T-cell (primary cell): ENCODE measurements around the gene BTC. TPM values are rescaled to one million over a fixed set of nuclear protein-coding genes. Genes with fewer than 3 reads are reported as not detected.
"Not testable (repeated sequence)": the region's sequence is repeated elsewhere in the genome, so short reads cannot be mapped to it uniquely, and the experiment has no call there.

Source experiments
- ATAC-seq, 4 experiments: fragments of 200-7000 bp in 3 of 4; fragments of 150-1000 bp in 1 of 4; cut with Tn5 transposase; replicated peaks in 1 of 4; 1 replicate in 3 of 4; 2 replicates in 1 of 4; pipeline ENCODE4 v1.10.0; 2021; ENCODE audit warnings: moderate library complexity in 3 of 4, mild to moderate bottlenecking in 2 of 4, moderate number of reproducible peaks in 1 of 4
- CTCF ChIA-PET, 2 donors: fragments of 300-600 bp; sonication (Branson Sonifier 250); formaldehyde crosslinking; loops; one replicate each; lab custom pipeline; 2022; ENCODE audit warnings: antibody characterized with exemption in 2 of 2; lab: Charles Lee
- POLR2A ChIA-PET, 2 donors: fragments of 300-600 bp; sonication (Branson Sonifier 250); formaldehyde crosslinking; loops; one replicate each; lab custom pipeline; 2022; ENCODE audit warnings: antibody characterized with exemption in 2 of 2; lab: Charles Lee
- DNase-seq, 35 experiments: peaks; one replicate each; pipeline versions ENCODE4 v3.0.0 to v3.0.0-alpha.2; 2013 to 2023
- H3K27ac ChIP-seq: one replicate; pipeline ENCODE4 v1.5.1; 2013; ENCODE audit warnings: low read length
- H3K27me3 ChIP-seq, 2 experiments: replicated peaks in 1 of 2; 1 replicate in 1 of 2; 2 replicates in 1 of 2; pipeline versions ENCODE4 v1.6.1 to v1.7.0; 2013; ENCODE audit warnings: low read length in 1 of 2, mixed read lengths in 1 of 2; ENCODE audit not compliant: control insufficient read depth in 2 of 2, insufficient read depth in 2 of 2; ENCODE audit errors: extremely low read depth in 1 of 2
- H3K36me3 ChIP-seq, 2 donors: 1 replicate in 1 of 2; 2 replicates in 1 of 2; pipeline versions ENCODE4 v1.6.1 to v1.7.0; 2013; ENCODE audit warnings: low read length in 1 of 2; ENCODE audit not compliant: control insufficient read depth in 2 of 2, insufficient read depth in 1 of 2; ENCODE audit errors: extremely low read depth in 1 of 2
- H3K4me1 ChIP-seq, 2 experiments: 1 replicate in 1 of 2; 2 replicates in 1 of 2; pipeline versions ENCODE4 v1.6.1 to v1.7.0; 2013; ENCODE audit warnings: low read length in 2 of 2, mixed read lengths in 1 of 2; ENCODE audit not compliant: insufficient read depth in 2 of 2, control insufficient read depth in 1 of 2; ENCODE audit errors: extremely low read depth in 1 of 2
- H3K4me3 ChIP-seq, 2 donors: 1 replicate in 1 of 2; 2 replicates in 1 of 2; pipeline versions ENCODE4 v1.5.1 to v1.7.0; 2013; ENCODE audit warnings: mild to moderate bottlenecking in 2 of 2, low read length in 1 of 2, moderate library complexity in 1 of 2; ENCODE audit not compliant: control insufficient read depth in 1 of 2; ENCODE audit errors: extremely low read depth in 1 of 2
- H3K9me3 ChIP-seq: 2 replicates; pipeline ENCODE4 v1.7.0; 2013
- H3K27ac Mint-ChIP-seq, 2 donors: one replicate each; pipeline ENCODE4 v1.8.0; 2020 to 2021; ENCODE audit warnings: mild to moderate bottlenecking in 2 of 2, mixed read lengths in 2 of 2
- H3K27me3 Mint-ChIP-seq, 2 donors: one replicate each; pipeline ENCODE4 v1.8.0; 2021 to 2022; ENCODE audit warnings: mixed read lengths in 2 of 2
- H3K36me3 Mint-ChIP-seq: one replicate; pipeline ENCODE4 v1.8.0; 2021; ENCODE audit warnings: mixed read lengths
- H3K4me1 Mint-ChIP-seq, 3 donors: one replicate each; pipeline ENCODE4 v1.8.0; 2020 to 2022; ENCODE audit warnings: mixed read lengths in 3 of 3, mild to moderate bottlenecking in 1 of 3
- H3K4me3 Mint-ChIP-seq, 3 donors: one replicate each; pipeline ENCODE4 v1.8.0; 2020 to 2022; ENCODE audit warnings: mild to moderate bottlenecking in 3 of 3, mixed read lengths in 3 of 3, moderate library complexity in 3 of 3
- H3K9me3 Mint-ChIP-seq, 3 donors: one replicate each; pipeline ENCODE4 v1.8.0; 2020 to 2022; ENCODE audit warnings: mixed read lengths in 3 of 3
- WGBS: methylation state at CpG from one replicate; pipeline ENCODE4 v1.1.5; 2013; ENCODE audit warnings: missing lambda C conversion rate; ENCODE audit not compliant: insufficient coverage; 5-methylcytosine and 5-hydroxymethylcytosine counted together
- total RNA-seq, 35 experiments: library from RNA in 6 of 35; stranded (reverse) in 6 of 35; fragments of 120-200 nt in 1 of 35; gene quantifications; one replicate each; pipeline versions ENCODE4 v1.2.1 to v1.2.4 and lab custom pipeline; 2013 to 2026

The BTC gene
- total RNA-seq, 5 donors from 2014 or later (not counting 1 experiment from before 2014, with no cell fraction given), result not detected

GRCh38 chr4:74821541-74821940 is 27.2 kb upstream of the BTC start:
- ChIA-PET CTCF (no interaction called here), POLR2A (no interaction called here)
- Mint-ChIP-seq H3K27me3 (peaks cover 0 to 4% of the 10 kb centered on the region in 2 donors), H3K4me1 (no peaks in the 10 kb centered on the region), H3K4me3 (no peak overlapping the region), H3K36me3 (no peaks in the 10 kb centered on the region), H3K9me3 (no peaks in the 10 kb centered on the region), H3K27ac (no peak overlapping the region)
- no peaks in the 10 kb centered on the region for H3K27me3 ChIP-seq
- no peaks in the 10 kb centered on the region for H3K36me3 ChIP-seq
- no peak for DNase-seq
- H3K27ac ChIP-seq, result no peak overlapping the region
- no peak overlapping the region for H3K4me3 ChIP-seq
- no peaks in the 10 kb centered on the region for H3K9me3 ChIP-seq
- H3K4me1 ChIP-seq, result no peaks in the 10 kb centered on the region
- ATAC-seq, result no peak

- H3K36me3 Mint-ChIP-seq, result no peaks in the 10 kb centered on the region
- H3K27ac ChIP-seq, result no peak overlapping the region
- H3K4me1 Mint-ChIP-seq, result no peaks in the 10 kb centered on the region
- ChIA-PET CTCF (no interaction called here), POLR2A (no interaction called here)
- ATAC-seq (no peak), DNase-seq (no peak)
- H3K9me3 Mint-ChIP-seq, result peaks cover 0 to 8% (median 5%) of the 10 kb centered on the region in 3 donors
- no peaks in the 10 kb centered on the region for H3K4me1 ChIP-seq
- no peak overlapping the region for H3K4me3 Mint-ChIP-seq
- no peaks in the 10 kb centered on the region for H3K9me3 ChIP-seq
- no peaks in the 10 kb centered on the region for H3K36me3 ChIP-seq
- no peaks in the 10 kb centered on the region for H3K27me3 ChIP-seq
- H3K4me3 ChIP-seq, result no peak overlapping the region
- peaks cover 0 to 4% of the 10 kb centered on the region in 2 donors for H3K27me3 Mint-ChIP-seq
- H3K27ac Mint-ChIP-seq, result no peak overlapping the region
Measured at GRCh38 chr4:74814052-74814451, 19.7 kb upstream of the BTC start.

- H3K27ac ChIP-seq, H3K27me3 ChIP-seq, H3K4me1 Mint-ChIP-seq, ATAC-seq, H3K4me1 ChIP-seq, DNase-seq, H3K9me3 Mint-ChIP-seq, H3K9me3 ChIP-seq, H3K27me3 Mint-ChIP-seq, H3K36me3 Mint-ChIP-seq, H3K27ac Mint-ChIP-seq, POLR2A ChIA-PET, H3K4me3 ChIP-seq, H3K36me3 ChIP-seq, CTCF ChIA-PET, H3K4me3 Mint-ChIP-seq: not testable (repeated sequence)
- WGBS, result no CpG with 5 or more reads among the region's 3 CpGs
Measured at GRCh38 chr4:74812056-74812455, 17.7 kb upstream of the BTC start.

GRCh38 chr4:74805601-74806000 is 11.3 kb upstream of the BTC start:
- Mint-ChIP-seq H3K36me3 (no peaks in the 10 kb centered on the region), H3K27me3 (peaks cover 0 to 12% of the 10 kb centered on the region in 2 donors), H3K4me3 (no peak overlapping the region), H3K9me3 (no peaks in the 10 kb centered on the region), H3K27ac (no peak overlapping the region), H3K4me1 (no peaks in the 10 kb centered on the region)
- WGBS, result no CpG with 5 or more reads among the region's 2 CpGs
- Histone ChIP-seq H3K27me3 (no peaks in the 10 kb centered on the region), H3K36me3 (no peaks in the 10 kb centered on the region), H3K9me3 (no peaks in the 10 kb centered on the region), H3K4me1 (no peaks in the 10 kb centered on the region), H3K4me3 (no peak overlapping the region), H3K27ac (no peak overlapping the region)
- DNase-seq (no peak), ATAC-seq (no peak)
- POLR2A ChIA-PET, result no interaction called here
- CTCF ChIA-PET, result no interaction called here

DNA sequence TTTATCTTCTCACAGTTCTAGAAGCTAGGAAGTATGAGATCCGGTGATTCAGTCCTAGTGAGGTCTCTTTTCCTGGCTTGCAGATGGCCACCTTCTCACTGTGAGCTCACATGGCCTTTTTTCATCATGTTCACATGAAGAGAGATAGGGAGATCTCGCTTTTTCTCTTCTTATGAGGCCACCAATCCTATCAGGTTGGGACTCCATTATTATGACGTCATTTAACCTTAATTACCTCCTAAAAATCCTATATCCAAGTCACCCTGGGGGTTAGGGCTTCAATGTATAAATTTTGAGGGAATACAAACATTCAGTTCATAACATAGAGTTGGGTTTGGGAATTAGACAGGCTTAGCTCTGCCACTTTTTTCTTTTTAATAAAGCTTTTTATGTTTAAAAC is 6.0 kb upstream of the BTC start:
- no CpG with 5 or more reads among the region's 3 CpGs for WGBS

DNA sequence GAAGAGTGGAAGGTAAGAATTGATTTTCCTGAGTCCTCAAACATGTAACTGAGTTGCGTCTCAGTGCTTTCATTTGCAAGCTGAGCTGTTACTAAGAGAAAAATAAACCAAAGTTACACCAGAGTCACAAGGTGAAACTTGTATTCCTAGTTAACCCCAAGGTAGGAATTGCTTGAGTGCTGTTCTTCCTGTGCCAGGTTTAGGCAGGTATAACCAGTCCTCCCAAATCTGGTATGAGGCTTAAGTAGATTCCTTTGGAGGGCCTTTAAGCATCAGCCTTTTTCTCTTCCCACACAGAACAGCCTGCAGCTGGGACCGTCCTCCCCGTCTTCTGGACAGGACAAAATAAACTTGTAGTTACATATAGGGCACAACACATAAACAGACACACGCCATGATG is 2.3 kb upstream of the BTC start:
- H3K36me3 Mint-ChIP-seq, result no peaks in the 10 kb centered on the region
- ChIA-PET CTCF (no interaction called here), POLR2A (no interaction called here)
- DNase-seq (no peak), ATAC-seq (no peak)
- no peak overlapping the region for H3K4me3 Mint-ChIP-seq
- no CpG with 5 or more reads among the region's 4 CpGs for WGBS
- no peak overlapping the region for H3K27ac Mint-ChIP-seq
- Histone ChIP-seq H3K4me3 (no peak overlapping the region), H3K27me3 (peaks cover 7 to 18% of the 10 kb centered on the region in 2 experiments), H3K9me3 (no peaks in the 10 kb centered on the region), H3K36me3 (no peaks in the 10 kb centered on the region), H3K4me1 (peaks cover 0 to 10% of the 10 kb centered on the region in 2 experiments), H3K27ac (no peak overlapping the region)
- peaks cover 0 to 7% (median 0%) of the 10 kb centered on the region in 3 donors for H3K9me3 Mint-ChIP-seq
- H3K4me1 Mint-ChIP-seq, result peaks cover 0 to 2% (median 2%) of the 10 kb centered on the region in 3 donors
- H3K27me3 Mint-ChIP-seq, result peaks cover 42 to 55% of the 10 kb centered on the region in 2 donors

More for the DNA sequence above, 6.0 kb upstream of the BTC start:
- Mint-ChIP-seq H3K27me3 (peaks cover 14 to 33% of the 10 kb centered on the region in 2 donors), H3K27ac (no peak overlapping the region), H3K4me1 (no peaks in the 10 kb centered on the region), H3K4me3 (no peak overlapping the region), H3K36me3 (no peaks in the 10 kb centered on the region), H3K9me3 (peaks cover 0 to 7% (median 0%) of the 10 kb centered on the region in 3 donors)
- no peak for ATAC-seq
- H3K4me1 ChIP-seq, result no peaks in the 10 kb centered on the region
- POLR2A ChIA-PET, result no interaction called here
- peaks cover 0 to 3% of the 10 kb centered on the region in 2 experiments for H3K27me3 ChIP-seq
- H3K4me3 ChIP-seq, result no peak overlapping the region
- CTCF ChIA-PET, result interaction anchor here in 1 of 2 donors (0.7 kb wide), 1 partner anchor 9 kb away, joined by 3 read pairs; no protein-coding TSS in a partner anchor
- DNase-seq, result no peak
- H3K36me3 ChIP-seq, result no peaks in the 10 kb centered on the region
- no peak overlapping the region for H3K27ac ChIP-seq
- H3K9me3 ChIP-seq, result no peaks in the 10 kb centered on the region
